Measurements from ENCODE around the gene TRPM3. TPM values are rescaled to one million over a fixed set of nuclear protein-coding genes. Genes with fewer than 3 reads are reported as not detected.

TRPM3 gene
- total RNA-seq, 1 experiment from 2014 or later, result not detected

GRCh38 chr9:70826562-70826961 lies 294.9 kb downstream of the TRPM3 start:
- Histone ChIP-seq H3K4me3 (ENCODE audit: low read depth, low read length) (no peak overlapping the region), H3K4me1 (no peaks in the 10 kb centered on the region), H3K9me3 (no peaks in the 10 kb centered on the region), H3K36me3 (ENCODE audit: control insufficient read depth, insufficient read depth, low read length) (no peaks in the 10 kb centered on the region), H3K27me3 (replicated peaks; ENCODE audit: control insufficient read depth, insufficient read depth, low read length) (no peaks in the 10 kb centered on the region)
- Mint-ChIP-seq H3K9me3 (ENCODE audit: unreplicated experiment) (no peaks in the 10 kb centered on the region), H3K27me3 (ENCODE audit: insufficient read depth, unreplicated experiment) (peaks cover 2% of the 10 kb centered on the region), H3K27ac (ENCODE audit: unreplicated experiment) (no peak overlapping the region), H3K4me1 (ENCODE audit: low read depth, unreplicated experiment) (no peaks in the 10 kb centered on the region), H3K36me3 (ENCODE audit: insufficient read depth, unreplicated experiment) (no peaks in the 10 kb centered on the region), H3K4me3 (ENCODE audit: unreplicated experiment) (no peak overlapping the region)
- ChIA-PET CTCF (no interaction called here), POLR2A (no interaction called here)
- DNase-seq, result no peak
- no TSS peak for BruUV-seq (replicated peaks)
- no peak for TF ChIP-seq CTCF (IDR thresholded peaks at IDR 0.05; ENCODE audit: insufficient read depth in 1 of 2, low read depth in 1 of 2, low read length in 1 of 2, severe bottlenecking in 1 of 2, unreplicated experiment in 1 of 2)
- intact Hi-C loops (cut with micrococcal nuclease; ENCODE audit: unreplicated experiment), result no loop called here

GRCh38 chr9:70823284-70823683 lies 298.1 kb downstream of the TRPM3 start:
- Mint-ChIP-seq H3K4me1 (ENCODE audit: low read depth, unreplicated experiment) (no peaks in the 10 kb centered on the region), H3K27ac (ENCODE audit: unreplicated experiment) (no peak overlapping the region), H3K9me3 (ENCODE audit: unreplicated experiment) (no peaks in the 10 kb centered on the region), H3K36me3 (ENCODE audit: insufficient read depth, unreplicated experiment) (no peaks in the 10 kb centered on the region), H3K27me3 (ENCODE audit: insufficient read depth, unreplicated experiment) (peaks cover 2% of the 10 kb centered on the region), H3K4me3 (ENCODE audit: unreplicated experiment) (no peak overlapping the region)
- Histone ChIP-seq H3K4me1 (no peaks in the 10 kb centered on the region), H3K36me3 (ENCODE audit: control insufficient read depth, insufficient read depth, low read length) (no peaks in the 10 kb centered on the region), H3K9me3 (no peaks in the 10 kb centered on the region), H3K27me3 (replicated peaks; ENCODE audit: control insufficient read depth, insufficient read depth, low read length) (no peaks in the 10 kb centered on the region), H3K4me3 (ENCODE audit: low read depth, low read length) (no peak overlapping the region)
- no TSS peak for BruUV-seq (replicated peaks)
- DNase-seq, result no peak
- ChIA-PET CTCF (no interaction called here), POLR2A (no interaction called here)
- no peak for TF ChIP-seq CTCF (IDR thresholded peaks at IDR 0.05; ENCODE audit: insufficient read depth in 1 of 2, low read depth in 1 of 2, low read length in 1 of 2, severe bottlenecking in 1 of 2, unreplicated experiment in 1 of 2)
- intact Hi-C loops (cut with micrococcal nuclease; ENCODE audit: unreplicated experiment), result no loop called here

GRCh38 chr9:70817311-70817710 lies 304.1 kb downstream of the TRPM3 start:
- POLR2A ChIA-PET, result no interaction called here
- Mint-ChIP-seq H3K27me3 (ENCODE audit: insufficient read depth, unreplicated experiment) (no peaks in the 10 kb centered on the region), H3K36me3 (ENCODE audit: insufficient read depth, unreplicated experiment) (no peaks in the 10 kb centered on the region), H3K9me3 (ENCODE audit: unreplicated experiment) (no peaks in the 10 kb centered on the region), H3K4me1 (ENCODE audit: low read depth, unreplicated experiment) (no peaks in the 10 kb centered on the region), H3K4me3 (ENCODE audit: unreplicated experiment) (no peak overlapping the region), H3K27ac (ENCODE audit: unreplicated experiment) (no peak overlapping the region)
- TF ChIP-seq CTCF (IDR thresholded peaks at IDR 0.05; ENCODE audit: insufficient read depth in 1 of 2, low read depth in 1 of 2, low read length in 1 of 2, severe bottlenecking in 1 of 2, unreplicated experiment in 1 of 2), result no peak
- CTCF ChIA-PET, result no interaction called here
- intact Hi-C loops (cut with micrococcal nuclease; ENCODE audit: unreplicated experiment), result loop anchor here (5.0 kb wide), 1 partner anchor 50 kb away; no protein-coding TSS in a partner anchor
- no TSS peak for BruUV-seq (replicated peaks)
- Histone ChIP-seq H3K9me3 (no peaks in the 10 kb centered on the region), H3K4me1 (no peaks in the 10 kb centered on the region), H3K4me3 (ENCODE audit: low read depth, low read length) (no peak overlapping the region), H3K36me3 (ENCODE audit: control insufficient read depth, insufficient read depth, low read length) (no peaks in the 10 kb centered on the region), H3K27me3 (replicated peaks; ENCODE audit: control insufficient read depth, insufficient read depth, low read length) (no peaks in the 10 kb centered on the region)
- DNase-seq, result no peak
